PFSK-1 (cell line): ENCODE results near the gene PTPN22.

Source experiments
- FOXP2 ChIP-seq: optimal IDR thresholded peaks from 2 replicates; pipeline ENCODE3; 2011; ENCODE audit warnings: borderline replicate concordance, control low read depth, inconsistent platforms; ENCODE audit not compliant: insufficient read depth; ENCODE audit errors: extremely low read length, extremely low read depth
- POLR2AphosphoS5 ChIP-seq: IDR thresholded peaks from 2 replicates; pipeline ENCODE4 v1.6.1; 2012; ENCODE audit warnings: low read depth, mild to moderate bottlenecking, control low read depth, low read length, moderate library complexity
- SIN3A ChIP-seq: IDR thresholded peaks from 2 replicates; pipeline ENCODE4 v1.6.1; 2012; ENCODE audit warnings: mild to moderate bottlenecking, low read length, moderate library complexity, borderline replicate concordance; ENCODE audit not compliant: insufficient read depth
- TAF1 ChIP-seq: IDR thresholded peaks from 2 replicates; pipeline ENCODE4 v1.6.1; 2012; ENCODE audit warnings: low read length, control low read depth, borderline replicate concordance; ENCODE audit not compliant: insufficient read depth

- no peak for TF ChIP-seq TAF1
- TF ChIP-seq POLR2AphosphoS5, result no peak
- TF ChIP-seq SIN3A, result no peak
- TF ChIP-seq FOXP2, result no peak
Measured at GRCh38 chr1:113846391-113847035, 25.0 kb downstream of the PTPN22 start.
